Activated CD8-positive, alpha-beta T cell treated with anti-CD3 and anti-CD28 coated beads for 36 hours (primary cell): Measurements from ENCODE around the gene NECTIN1. TPM values are rescaled to one million over a fixed set of nuclear protein-coding genes. Genes with fewer than 3 reads are reported as not detected.

Experiments
- ATAC-seq: fragments of 200-7000 bp; cut with Tn5 transposase; one replicate; pipeline ENCODE4 v1.10.0; 2021; ENCODE audit warnings: mild to moderate bottlenecking, moderate library complexity
- CTCF ChIA-PET: fragments of 350-600 bp; sonication (Branson Sonifier 250); formaldehyde crosslinking; loops from one replicate; lab custom pipeline; 2021; ENCODE audit warnings: antibody characterized with exemption; lab: Charles Lee
- POLR2A ChIA-PET: fragments of 350-600 bp; sonication (Branson Sonifier 250); formaldehyde crosslinking; loops from one replicate; lab custom pipeline; 2021; ENCODE audit warnings: antibody characterized with exemption; lab: Charles Lee
- DNase-seq: peaks from one replicate; pipeline ENCODE4 v3.0.0-alpha.2; 2020
- H3K27ac Mint-ChIP-seq: one replicate; pipeline ENCODE4 v1.8.0; 2021; ENCODE audit warnings: mild to moderate bottlenecking, mixed read lengths
- H3K27me3 Mint-ChIP-seq: one replicate; pipeline ENCODE4 v1.8.0; 2021; ENCODE audit warnings: mixed read lengths
- H3K36me3 Mint-ChIP-seq: one replicate; pipeline ENCODE4 v1.8.0; 2021; ENCODE audit warnings: low read depth, mixed read lengths
- H3K4me1 Mint-ChIP-seq: one replicate; pipeline ENCODE4 v1.8.0; 2021; ENCODE audit warnings: low read depth, mixed read lengths
- H3K4me3 Mint-ChIP-seq: one replicate; pipeline ENCODE4 v1.8.0; 2021; ENCODE audit warnings: mild to moderate bottlenecking, moderate library complexity, mixed read lengths
- H3K9me3 Mint-ChIP-seq: one replicate; pipeline ENCODE4 v1.8.0; 2021; ENCODE audit warnings: mixed read lengths
- intact Hi-C: fragments of 100-400 bp; cut with micrococcal nuclease; formaldehyde crosslinking; loops from one replicate; pipeline ENCODE4 v1.10.0; 2022
- total RNA-seq, 2 experiments: library from RNA; stranded (reverse); gene quantifications; one replicate each; pipeline ENCODE4 v1.2.3, GENCODE V29; 2021
- TF ChIP-seq, protein P1 (sequence below): fragments of 200-600 bp; IDR thresholded peaks from one replicate; pipeline ENCODE4 v1.8.0; 2022; ENCODE audit warnings: antibody characterized with exemption, mild to moderate bottlenecking

NECTIN1 gene
- total RNA-seq, 2 experiments from 2014 or later: 2.6 to 3.8 TPM

DNA sequence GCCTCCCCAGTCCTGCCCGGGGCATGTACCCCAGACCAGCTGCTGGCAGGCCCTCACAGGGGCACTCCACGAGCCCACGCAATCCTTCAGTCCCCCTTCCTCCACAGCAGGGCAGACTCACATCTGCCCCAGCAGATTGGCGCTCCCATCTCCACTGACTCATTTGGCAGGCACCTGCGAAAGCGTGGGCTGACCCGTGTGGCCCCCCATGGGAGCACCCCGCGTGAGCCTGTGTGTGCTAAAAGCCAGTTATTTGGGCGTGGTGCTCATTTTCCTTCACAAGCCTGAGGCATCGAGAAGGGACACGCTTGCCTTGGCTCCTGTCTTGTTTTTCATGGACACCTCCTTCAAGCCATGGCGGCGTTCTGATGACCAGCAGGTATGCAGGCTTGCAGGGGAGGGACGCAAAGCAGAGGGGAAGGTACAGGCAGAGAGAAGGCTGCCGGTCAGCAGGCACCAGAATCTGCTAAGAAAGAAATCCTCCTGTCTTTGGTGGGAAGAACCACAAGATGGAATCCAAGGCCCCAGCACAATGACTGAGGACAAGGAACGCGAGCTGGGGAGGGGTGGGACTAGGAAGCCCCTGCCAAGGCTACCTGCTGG is 8.6 kb downstream of the NECTIN1 start:
- ChIA-PET CTCF (interaction anchor here (0.8 to 1.5 kb wide), 2 partner anchors 9 to 50 kb away, joined by 3 to 11 read pairs; partner anchors contain the start of gene NECTIN1), POLR2A (no interaction called here)
- Mint-ChIP-seq H3K4me3 (no peak overlapping the region), H3K9me3 (no peaks in the 10 kb centered on the region), H3K27ac (no peak overlapping the region), H3K27me3 (no peaks in the 10 kb centered on the region), H3K4me1 (no peaks in the 10 kb centered on the region), H3K36me3 (no peaks in the 10 kb centered on the region)
- DNase-seq (no peak), ATAC-seq (no peak)
- intact Hi-C loops: no loop called here
- TF ChIP-seq, protein P1, sequence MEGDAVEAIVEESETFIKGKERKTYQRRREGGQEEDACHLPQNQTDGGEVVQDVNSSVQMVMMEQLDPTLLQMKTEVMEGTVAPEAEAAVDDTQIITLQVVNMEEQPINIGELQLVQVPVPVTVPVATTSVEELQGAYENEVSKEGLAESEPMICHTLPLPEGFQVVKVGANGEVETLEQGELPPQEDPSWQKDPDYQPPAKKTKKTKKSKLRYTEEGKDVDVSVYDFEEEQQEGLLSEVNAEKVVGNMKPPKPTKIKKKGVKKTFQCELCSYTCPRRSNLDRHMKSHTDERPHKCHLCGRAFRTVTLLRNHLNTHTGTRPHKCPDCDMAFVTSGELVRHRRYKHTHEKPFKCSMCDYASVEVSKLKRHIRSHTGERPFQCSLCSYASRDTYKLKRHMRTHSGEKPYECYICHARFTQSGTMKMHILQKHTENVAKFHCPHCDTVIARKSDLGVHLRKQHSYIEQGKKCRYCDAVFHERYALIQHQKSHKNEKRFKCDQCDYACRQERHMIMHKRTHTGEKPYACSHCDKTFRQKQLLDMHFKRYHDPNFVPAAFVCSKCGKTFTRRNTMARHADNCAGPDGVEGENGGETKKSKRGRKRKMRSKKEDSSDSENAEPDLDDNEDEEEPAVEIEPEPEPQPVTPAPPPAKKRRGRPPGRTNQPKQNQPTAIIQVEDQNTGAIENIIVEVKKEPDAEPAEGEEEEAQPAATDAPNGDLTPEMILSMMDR: no peak

DNA sequence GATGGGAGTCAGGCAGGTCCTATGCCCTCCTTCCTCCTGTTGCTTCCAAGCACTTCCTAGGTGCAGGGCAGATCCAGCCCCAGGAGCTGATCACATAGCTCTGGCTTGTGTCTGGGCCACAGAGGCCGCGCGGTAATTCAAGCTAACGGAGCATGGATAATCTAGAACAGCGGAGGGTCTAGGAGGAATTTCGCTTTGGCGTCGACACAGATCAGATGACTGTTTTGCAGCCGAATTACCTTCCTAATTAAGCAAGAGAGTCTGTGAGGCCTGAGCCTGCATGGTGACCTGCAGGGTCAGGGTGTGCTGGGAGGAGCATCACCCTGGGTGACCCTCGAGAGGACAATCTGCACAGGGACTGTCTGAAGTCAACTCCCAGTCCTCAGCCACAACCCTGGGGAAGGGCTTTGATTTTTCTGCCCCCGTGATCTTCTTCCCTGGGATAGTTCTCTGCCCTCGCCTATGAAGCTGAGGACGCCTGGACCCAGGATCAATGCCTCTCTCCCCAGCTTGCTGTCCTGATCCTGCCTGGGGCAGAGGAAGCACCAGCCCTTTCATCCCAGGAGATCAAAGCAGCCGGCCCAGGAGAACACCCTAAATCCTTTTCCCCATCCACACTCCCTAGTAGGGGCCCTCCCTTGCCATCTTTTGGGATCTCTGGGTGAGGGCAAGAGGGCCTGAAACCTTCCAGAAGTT is 11.0 kb downstream of the NECTIN1 start:
- ChIA-PET POLR2A (no interaction called here), CTCF (no interaction called here)
- Mint-ChIP-seq H3K4me1 (no peaks in the 10 kb centered on the region), H3K36me3 (no peaks in the 10 kb centered on the region), H3K27me3 (no peaks in the 10 kb centered on the region), H3K4me3 (no peak overlapping the region), H3K27ac (no peak overlapping the region), H3K9me3 (no peaks in the 10 kb centered on the region)
- TF ChIP-seq, protein P1: no peak
- ATAC-seq (no peak), DNase-seq (no peak)
- intact Hi-C loops: no loop called here

DNA sequence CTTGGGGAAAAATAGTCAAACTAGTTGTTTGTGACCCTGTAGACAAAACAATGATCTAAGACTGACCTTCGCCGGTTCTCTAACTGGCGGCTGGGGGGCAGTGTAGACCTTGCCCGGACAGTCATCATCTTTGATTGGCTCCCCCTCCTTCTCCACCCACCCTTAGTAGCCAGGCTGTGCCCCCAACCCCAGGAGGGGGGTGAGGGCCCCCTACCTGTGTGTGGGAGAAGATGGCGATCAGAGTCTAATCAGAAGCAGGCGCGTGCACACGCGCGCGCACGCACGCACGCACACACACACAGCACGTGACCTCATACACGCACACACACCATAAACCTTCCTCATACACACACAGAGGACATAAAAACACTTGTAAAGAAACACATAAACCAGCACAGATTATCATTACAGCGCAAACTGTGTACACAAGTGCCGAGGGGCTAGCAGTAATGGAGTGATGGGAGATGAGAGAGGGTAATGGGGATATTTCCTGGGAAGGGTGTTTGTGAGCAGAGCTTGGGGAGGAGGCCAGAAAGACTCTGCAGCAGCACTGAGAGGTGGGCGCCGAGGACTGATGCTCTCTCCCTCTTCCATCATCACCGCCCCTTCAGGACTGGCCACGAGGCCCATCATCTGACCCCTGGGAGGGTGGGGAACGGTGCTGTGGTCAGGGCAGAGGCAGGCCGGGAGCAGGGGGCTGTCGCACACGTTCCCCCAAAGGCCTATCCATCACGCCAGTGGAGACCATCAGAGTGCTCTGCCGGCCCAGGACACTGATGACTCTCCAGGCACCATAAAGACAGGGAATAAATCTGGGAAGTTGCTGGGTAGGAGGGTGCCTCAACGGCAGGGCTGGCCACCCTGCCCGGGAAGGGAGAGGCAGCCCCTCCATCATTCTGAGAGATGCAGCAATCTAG is 12.2 kb downstream of the NECTIN1 start:
- ChIA-PET CTCF (no interaction called here), POLR2A (no interaction called here)
- Mint-ChIP-seq H3K4me3 (no peak overlapping the region), H3K27me3 (no peaks in the 10 kb centered on the region), H3K4me1 (no peaks in the 10 kb centered on the region), H3K36me3 (no peaks in the 10 kb centered on the region), H3K9me3 (no peaks in the 10 kb centered on the region), H3K27ac (no peak overlapping the region)
- TF ChIP-seq, protein P1: no peak
- ATAC-seq (no peak), DNase-seq (no peak)
- intact Hi-C loops: no loop called here

DNA sequence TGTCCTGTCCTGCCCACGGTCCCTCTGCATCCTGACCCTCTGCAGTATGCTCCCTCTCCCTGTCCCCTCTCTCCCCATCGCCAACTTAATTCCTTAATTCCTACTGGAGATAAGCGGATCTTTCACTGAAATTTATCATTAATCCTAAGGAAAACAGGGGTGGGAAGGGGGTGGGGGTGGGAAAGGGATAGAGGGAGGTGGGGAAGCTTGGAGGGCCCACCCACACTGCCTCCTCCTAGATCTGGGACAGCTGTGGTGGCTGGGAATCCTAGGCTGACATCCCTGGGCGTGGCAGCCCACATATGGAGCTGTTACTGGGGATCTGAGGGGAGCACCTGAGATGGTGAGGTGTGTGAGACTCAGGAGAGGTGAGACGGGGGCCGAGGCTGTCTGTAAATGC is 14.4 kb downstream of the NECTIN1 start:
- intact Hi-C loops: no loop called here
- ChIA-PET POLR2A (no interaction called here), CTCF (interaction anchor here (1.8 kb wide), 1 partner anchor 14 kb away, joined by 8 read pairs; the partner anchor contains the start of gene NECTIN1)
- Mint-ChIP-seq H3K4me3 (no peak overlapping the region), H3K36me3 (no peaks in the 10 kb centered on the region), H3K27me3 (peaks cover 5% of the 10 kb centered on the region), H3K27ac (no peak overlapping the region), H3K9me3 (no peaks in the 10 kb centered on the region), H3K4me1 (peaks cover 7% of the 10 kb centered on the region)
- no peak for DNase-seq
- TF ChIP-seq, protein P1: no peak
- ATAC-seq: no peak
